SH-SY5Y (cell line): Measurements from ENCODE around the gene WAC.

Source experiments
- GATA2 ChIP-seq: IDR thresholded peaks from 2 replicates; pipeline ENCODE4 v1.6.1; 2011; ENCODE audit warnings: mild to moderate bottlenecking, low read depth, low read length
- GATA3 ChIP-seq: IDR thresholded peaks from 2 replicates; pipeline ENCODE4 v1.6.1; 2011; ENCODE audit warnings: low read depth, mild to moderate bottlenecking, low read length, moderate library complexity

Gene WAC

GRCh38 chr10:28552775-28553174 is 19.9 kb downstream of the WAC start:
- TF ChIP-seq GATA3 (no peak), GATA2 (no peak)

- TF ChIP-seq GATA3 (no peak), GATA2 (no peak)
Observed at GRCh38 chr10:28554009-28554408, 21.1 kb downstream of the WAC start.

GRCh38 chr10:28554952-28555351 is 22.0 kb downstream of the WAC start:
- TF ChIP-seq GATA3, result no peak
- TF ChIP-seq GATA2, result no peak

GRCh38 chr10:28555358-28555757 is 22.4 kb downstream of the WAC start:
- TF ChIP-seq GATA3 (no peak), GATA2 (no peak)

GRCh38 chr10:28556142-28556541 is 23.2 kb downstream of the WAC start:
- TF ChIP-seq GATA2, result no peak
- no peak for TF ChIP-seq GATA3

GRCh38 chr10:28558186-28558585 is 25.3 kb downstream of the WAC start:
- no peak for TF ChIP-seq GATA2
- no peak for TF ChIP-seq GATA3

- TF ChIP-seq GATA2 (no peak), GATA3 (no peak)
Observed at GRCh38 chr10:28558923-28559508, 26.1 kb downstream of the WAC start.

GRCh38 chr10:28559618-28560017 is 26.7 kb downstream of the WAC start:
- TF ChIP-seq GATA3, result no peak
- TF ChIP-seq GATA2, result no peak

GRCh38 chr10:28560617-28561016 is 27.7 kb downstream of the WAC start:
- TF ChIP-seq GATA2 (no peak), GATA3 (no peak)

- TF ChIP-seq GATA2 (no peak), GATA3 (no peak)
Observed at GRCh38 chr10:28561531-28561930, 28.6 kb downstream of the WAC start.

GRCh38 chr10:28564905-28565304 is 32.0 kb downstream of the WAC start:
- TF ChIP-seq GATA3, result no peak
- no peak for TF ChIP-seq GATA2

- no peak for TF ChIP-seq GATA3
- no peak for TF ChIP-seq GATA2
Observed at GRCh38 chr10:28566458-28567015, 33.6 kb downstream of the WAC start.

- TF ChIP-seq GATA3 (no peak), GATA2 (no peak)
Observed at GRCh38 chr10:28569506-28570159, 36.7 kb downstream of the WAC start.

GRCh38 chr10:28570598-28570997 is 37.7 kb downstream of the WAC start:
- TF ChIP-seq GATA2, result no peak

GRCh38 chr10:28571265-28571664 is 38.3 kb downstream of the WAC start:
- no peak for TF ChIP-seq GATA2
- TF ChIP-seq GATA3, result no peak
